Activated CD4-positive, alpha-beta memory T cell treated with anti-CD3 and anti-CD28 coated beads, Interleukin-2, amount 10 ng/mL, durations not matched to agents 7 days and 5 days (primary cell): ENCODE results near the gene SLC51A. TPM values are rescaled to one million over a fixed set of nuclear protein-coding genes. Genes with fewer than 3 reads are reported as not detected.

Experiments
- CTCF ChIA-PET: fragments of 350-600 bp; sonication (Branson Sonifier 250); formaldehyde crosslinking; loops from one replicate; lab custom pipeline; 2021; ENCODE audit warnings: antibody characterized with exemption, inconsistent platforms; lab: Charles Lee
- POLR2A ChIA-PET: fragments of 350-600 bp; sonication (Branson Sonifier 250); formaldehyde crosslinking; loops from one replicate; lab custom pipeline; 2021; ENCODE audit warnings: antibody characterized with exemption; lab: Charles Lee
- DNase-seq: peaks from one replicate; pipeline ENCODE4 v3.0.0-alpha.2; 2020
- H3K27ac Mint-ChIP-seq: one replicate; pipeline ENCODE4 v1.8.0; 2021; ENCODE audit warnings: mild to moderate bottlenecking, mixed read lengths
- H3K27me3 Mint-ChIP-seq: one replicate; pipeline ENCODE4 v1.8.0; 2021; ENCODE audit warnings: mixed read lengths
- H3K36me3 Mint-ChIP-seq: one replicate; pipeline ENCODE4 v1.8.0; 2021; ENCODE audit warnings: low read depth, mixed read lengths
- H3K4me1 Mint-ChIP-seq: one replicate; pipeline ENCODE4 v1.8.0; 2021; ENCODE audit warnings: mixed read lengths
- H3K4me3 Mint-ChIP-seq: one replicate; pipeline ENCODE4 v1.8.0; 2021; ENCODE audit warnings: mild to moderate bottlenecking, mixed read lengths
- H3K9me3 Mint-ChIP-seq: one replicate; pipeline ENCODE4 v1.8.0; 2021; ENCODE audit warnings: mixed read lengths
- total RNA-seq, 2 experiments: library from RNA; stranded (reverse); gene quantifications; one replicate each; pipeline ENCODE4 v1.2.3, GENCODE V29; 2021

The SLC51A gene
- total RNA-seq, 2 experiments from 2014 or later: not detected

DNA sequence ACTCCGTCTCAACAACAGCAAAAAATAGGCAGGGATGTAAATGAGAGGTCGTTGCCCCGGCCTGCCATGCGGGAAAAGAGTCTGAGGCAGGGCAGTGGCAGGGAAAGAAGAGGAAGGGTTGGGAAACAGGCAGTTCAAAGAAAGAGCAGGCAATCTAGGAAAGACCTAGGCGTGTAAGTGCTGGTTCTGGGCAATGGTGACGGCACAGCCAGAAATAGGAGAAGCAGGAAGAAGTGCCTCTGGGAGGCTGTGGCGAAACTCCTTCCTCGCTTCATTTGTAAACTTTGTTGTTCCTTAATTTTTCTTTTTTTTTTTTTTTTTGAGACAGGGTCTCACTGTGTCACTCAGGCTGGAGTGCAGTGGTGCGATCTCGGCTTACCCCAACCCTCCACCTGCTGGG lies 4.3 kb downstream of the SLC51A start:
- H3K27ac Mint-ChIP-seq: no peak overlapping the region
- CTCF ChIA-PET: interaction anchor here (0.8 kb wide), 1 partner anchor 14 kb away, joined by 3 read pairs; no protein-coding TSS in a partner anchor
- H3K27me3 Mint-ChIP-seq: no peaks in the 10 kb centered on the region
- no peak overlapping the region for H3K4me3 Mint-ChIP-seq
- no peak for DNase-seq
- POLR2A ChIA-PET: interaction anchor here (0.7 to 1.3 kb wide), 2 partner anchors 25 to 98 kb away, joined by 3 to 5 read pairs; partner anchors contain the start of gene DYNLT2B
- H3K36me3 Mint-ChIP-seq: no peaks in the 10 kb centered on the region
- H3K4me1 Mint-ChIP-seq: peaks cover 23% of the 10 kb centered on the region
- no peaks in the 10 kb centered on the region for H3K9me3 Mint-ChIP-seq

GRCh38 chr3:196220991-196221390 lies 4.7 kb downstream of the SLC51A start:
- no peak overlapping the region for H3K27ac Mint-ChIP-seq
- POLR2A ChIA-PET: interaction anchor here (0.7 to 1.3 kb wide), 2 partner anchors 25 to 97 kb away, joined by 3 to 5 read pairs; partner anchors contain the start of gene DYNLT2B

GRCh38 chr3:196222876-196223595 lies 6.7 kb downstream of the SLC51A start:
- POLR2A ChIA-PET: no interaction called here
- Mint-ChIP-seq H3K36me3 (no peaks in the 10 kb centered on the region), H3K4me3 (no peak overlapping the region), H3K27ac (no peak overlapping the region), H3K9me3 (no peaks in the 10 kb centered on the region), H3K4me1 (peaks cover 19% of the 10 kb centered on the region), H3K27me3 (no peaks in the 10 kb centered on the region)
- CTCF ChIA-PET: no interaction called here
- no peak for DNase-seq

More at GRCh38 chr3:196220991-196221390, 4.7 kb downstream of the SLC51A start:
- CTCF ChIA-PET: interaction anchor here (0.8 kb wide), 1 partner anchor 14 kb away, joined by 3 read pairs; no protein-coding TSS in a partner anchor
- no peaks in the 10 kb centered on the region for H3K9me3 Mint-ChIP-seq
- H3K27me3 Mint-ChIP-seq: no peaks in the 10 kb centered on the region
- no peaks in the 10 kb centered on the region for H3K36me3 Mint-ChIP-seq
- no peak for DNase-seq
- H3K4me3 Mint-ChIP-seq: no peak overlapping the region
- peaks cover 23% of the 10 kb centered on the region for H3K4me1 Mint-ChIP-seq

- no peaks in the 10 kb centered on the region for H3K36me3 Mint-ChIP-seq
- no peak for DNase-seq
- no peaks in the 10 kb centered on the region for H3K27me3 Mint-ChIP-seq
- ChIA-PET CTCF (no interaction called here), POLR2A (no interaction called here)
- peaks cover under 1% of the 10 kb centered on the region for H3K4me1 Mint-ChIP-seq
- no peaks in the 10 kb centered on the region for H3K9me3 Mint-ChIP-seq
- no peak overlapping the region for H3K4me3 Mint-ChIP-seq
- H3K27ac Mint-ChIP-seq: no peak overlapping the region
Measured at GRCh38 chr3:196225086-196225485, 8.8 kb downstream of the SLC51A start.

DNA sequence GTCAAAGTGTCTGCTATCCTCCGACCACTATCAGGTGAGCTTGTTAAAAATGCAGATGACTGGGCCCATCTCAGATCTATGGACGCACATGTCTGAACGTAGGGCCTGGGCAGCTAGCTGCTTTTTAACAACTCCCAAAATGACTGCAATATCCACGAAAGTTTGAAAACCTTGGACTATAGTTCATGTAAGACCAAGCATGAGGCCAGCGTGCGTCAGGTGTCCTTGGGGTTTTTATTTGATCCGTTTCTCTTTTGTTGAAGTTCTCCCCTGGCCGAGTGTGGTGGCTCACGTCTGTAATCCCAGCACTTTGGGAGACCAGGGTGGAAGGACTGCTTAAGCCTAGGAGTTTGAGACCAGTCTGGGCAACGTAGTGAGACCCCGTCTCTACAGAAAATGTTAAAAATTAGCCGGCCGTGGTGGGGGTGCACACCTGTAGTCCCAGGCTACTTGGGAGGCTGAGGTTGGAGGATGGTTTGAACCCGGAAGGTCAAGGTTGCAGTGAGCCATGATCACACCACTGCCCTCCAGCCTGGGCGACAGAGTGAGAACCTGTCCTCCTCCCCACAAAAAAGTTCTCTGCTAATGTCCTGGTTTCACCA lies 9.5 kb downstream of the SLC51A start:
- DNase-seq: no peak
- Mint-ChIP-seq H3K27ac (no peak overlapping the region), H3K27me3 (no peaks in the 10 kb centered on the region), H3K4me3 (no peak overlapping the region), H3K36me3 (no peaks in the 10 kb centered on the region), H3K9me3 (no peaks in the 10 kb centered on the region), H3K4me1 (no peaks in the 10 kb centered on the region)
- ChIA-PET CTCF (no interaction called here), POLR2A (no interaction called here)

- Mint-ChIP-seq H3K9me3 (no peaks in the 10 kb centered on the region), H3K36me3 (peaks cover 3% of the 10 kb centered on the region), H3K27ac (no peak overlapping the region), H3K4me1 (no peaks in the 10 kb centered on the region), H3K4me3 (no peak overlapping the region), H3K27me3 (no peaks in the 10 kb centered on the region)
- DNase-seq: no peak
- POLR2A ChIA-PET: no interaction called here
- CTCF ChIA-PET: no interaction called here
Measured at GRCh38 chr3:196227121-196227561, 10.8 kb downstream of the SLC51A start.

DNA sequence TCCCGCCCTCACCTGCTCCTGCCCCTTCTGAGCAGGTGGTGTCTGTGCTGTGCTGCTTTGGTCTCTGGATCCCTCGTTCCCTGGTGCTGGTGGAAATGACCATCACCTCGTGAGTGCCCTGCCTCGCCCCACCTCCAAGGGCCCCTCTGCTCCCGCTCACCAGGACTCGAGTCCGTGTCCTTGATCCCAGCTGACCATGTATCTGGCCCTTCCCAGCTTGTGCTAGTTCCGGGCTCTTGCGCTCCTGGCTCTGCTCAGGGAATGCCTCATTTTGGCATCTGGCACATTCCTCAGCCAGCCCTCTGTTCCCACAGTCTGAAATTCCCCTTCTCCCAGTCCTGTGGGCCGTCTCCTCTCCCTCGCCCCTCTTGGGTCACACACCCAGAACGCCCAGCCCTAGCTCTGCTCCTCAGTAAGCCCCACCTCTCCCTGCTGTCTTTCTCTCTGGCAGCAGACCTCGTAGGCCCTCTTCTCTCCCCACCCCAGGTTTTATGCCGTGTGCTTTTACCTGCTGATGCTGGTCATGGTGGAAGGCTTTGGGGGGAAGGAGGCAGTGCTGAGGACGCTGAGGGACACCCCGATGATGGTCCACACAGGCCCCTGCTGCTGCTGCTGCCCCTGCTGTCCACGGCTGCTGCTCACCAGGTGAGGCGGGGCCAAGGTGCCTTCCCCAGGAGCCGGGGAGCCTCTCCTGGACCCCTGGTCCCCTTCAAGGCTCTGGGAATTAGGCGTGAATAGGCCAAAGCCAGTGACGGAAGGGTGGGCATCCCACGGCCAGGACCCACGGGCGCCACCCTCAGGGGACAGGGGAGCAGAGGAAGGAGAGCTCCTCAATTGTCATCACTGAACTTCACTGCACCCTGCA lies 11.5 kb downstream of the SLC51A start:
- Mint-ChIP-seq H3K27ac (no peak overlapping the region), H3K27me3 (no peaks in the 10 kb centered on the region), H3K4me3 (no peak overlapping the region), H3K9me3 (no peaks in the 10 kb centered on the region), H3K4me1 (peaks cover 1% of the 10 kb centered on the region), H3K36me3 (peaks cover 4% of the 10 kb centered on the region)
- DNase-seq: no peak
- ChIA-PET CTCF (no interaction called here), POLR2A (no interaction called here)

DNA sequence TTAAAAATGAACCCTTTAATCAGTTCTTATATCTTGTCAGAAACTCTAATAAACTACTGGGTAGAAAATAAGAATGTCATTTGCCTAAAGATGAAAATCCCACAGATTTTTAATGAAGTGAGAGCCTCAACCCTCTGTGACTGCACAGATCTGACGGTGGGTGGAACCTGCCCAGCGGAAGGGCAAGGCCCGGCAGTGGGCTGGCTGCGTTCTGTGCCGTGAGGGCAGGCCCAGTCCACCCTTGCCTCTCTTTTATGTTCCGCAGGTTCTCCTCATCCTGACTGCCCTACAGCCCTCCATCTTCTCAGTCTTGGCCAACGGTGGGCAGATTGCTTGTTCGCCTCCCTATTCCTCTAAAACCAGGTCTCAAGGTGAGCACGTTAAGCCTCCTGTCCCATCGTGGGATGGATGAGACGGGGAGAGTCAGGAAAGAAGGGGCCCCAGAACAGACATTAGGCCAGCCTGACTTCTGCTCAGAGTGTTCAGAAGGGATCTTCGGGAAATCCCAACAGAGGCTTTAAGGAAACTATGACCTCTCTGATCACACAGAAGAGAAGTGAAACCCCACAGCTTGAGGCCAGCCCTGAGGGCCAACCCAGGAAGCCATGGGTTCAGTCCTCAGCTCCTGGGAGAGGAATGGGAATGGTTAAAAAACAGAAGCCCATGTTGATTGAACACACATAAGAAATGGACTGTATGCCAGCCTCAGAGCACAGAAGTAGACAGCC lies 16.0 kb downstream of the SLC51A start:
- Mint-ChIP-seq H3K4me3 (no peak overlapping the region), H3K9me3 (no peaks in the 10 kb centered on the region), H3K4me1 (peaks cover 5% of the 10 kb centered on the region), H3K27ac (no peak overlapping the region), H3K36me3 (peaks cover 28% of the 10 kb centered on the region), H3K27me3 (no peaks in the 10 kb centered on the region)
- ChIA-PET POLR2A (no interaction called here), CTCF (no interaction called here)
- no peak for DNase-seq

GRCh38 chr3:196232882-196233251 lies 16.5 kb downstream of the SLC51A start:
- CTCF ChIA-PET: no interaction called here

GRCh38 chr3:196235452-196236122 lies 19.3 kb downstream of the SLC51A start:
- DNase-seq: no peak
- CTCF ChIA-PET: interaction anchor here (0.6 to 1.1 kb wide), 4 partner anchors 14 to 161 kb away, joined by 3 to 6 read pairs (median 3); no protein-coding TSS in a partner anchor
- Mint-ChIP-seq H3K27ac (no peak overlapping the region), H3K27me3 (no peaks in the 10 kb centered on the region), H3K36me3 (peaks cover 53% of the 10 kb centered on the region), H3K4me1 (peaks cover 6% of the 10 kb centered on the region), H3K4me3 (no peak overlapping the region), H3K9me3 (no peaks in the 10 kb centered on the region)
- POLR2A ChIA-PET: no interaction called here

More at GRCh38 chr3:196232882-196233251, 16.5 kb downstream of the SLC51A start:
- peaks cover 33% of the 10 kb centered on the region for H3K36me3 Mint-ChIP-seq
- no peak overlapping the region for H3K4me3 Mint-ChIP-seq
- POLR2A ChIA-PET: no interaction called here
- no peaks in the 10 kb centered on the region for H3K27me3 Mint-ChIP-seq
- H3K9me3 Mint-ChIP-seq: no peaks in the 10 kb centered on the region
- no peak overlapping the region for H3K27ac Mint-ChIP-seq
- peaks cover 6% of the 10 kb centered on the region for H3K4me1 Mint-ChIP-seq
- DNase-seq: no peak

- H3K27me3 Mint-ChIP-seq: no peaks in the 10 kb centered on the region
- H3K27ac Mint-ChIP-seq: no peak overlapping the region
- peaks cover 6% of the 10 kb centered on the region for H3K4me1 Mint-ChIP-seq
- ChIA-PET POLR2A (no interaction called here), CTCF (interaction anchor here (0.6 kb wide), 1 partner anchor 160 kb away, joined by 3 read pairs; no protein-coding TSS in a partner anchor)
- no peak for DNase-seq
- no peak overlapping the region for H3K4me3 Mint-ChIP-seq
- H3K9me3 Mint-ChIP-seq: no peaks in the 10 kb centered on the region
- H3K36me3 Mint-ChIP-seq: peaks cover 56% of the 10 kb centered on the region
Measured at GRCh38 chr3:196236223-196236622, 19.9 kb downstream of the SLC51A start.

DNA sequence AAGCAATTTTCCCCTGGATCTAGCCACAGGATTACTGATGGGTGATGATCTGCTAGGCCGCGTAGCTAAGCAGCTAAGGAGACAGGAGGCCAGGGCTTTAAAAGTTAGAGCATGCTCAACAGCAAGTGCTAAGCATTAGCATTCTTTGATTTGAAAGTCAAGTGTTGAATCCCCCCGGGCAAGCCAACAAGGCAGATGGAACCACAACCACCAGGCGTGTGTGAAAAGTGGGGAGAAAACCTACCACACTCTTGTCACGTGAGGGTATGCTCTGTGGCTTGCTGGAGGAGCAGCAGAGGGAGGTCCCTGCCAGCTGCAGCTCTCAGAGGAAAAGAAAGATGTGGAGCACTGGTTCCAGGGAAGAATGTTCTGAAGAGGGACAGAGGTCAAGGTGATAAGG lies 20.9 kb downstream of the SLC51A start:
- Mint-ChIP-seq H3K4me1 (peaks cover 6% of the 10 kb centered on the region), H3K27ac (no peak overlapping the region), H3K36me3 (peaks cover 61% of the 10 kb centered on the region), H3K4me3 (no peak overlapping the region), H3K9me3 (no peaks in the 10 kb centered on the region), H3K27me3 (no peaks in the 10 kb centered on the region)
- no peak for DNase-seq
- CTCF ChIA-PET: no interaction called here
- POLR2A ChIA-PET: no interaction called here
